ACC112 (cell line): ENCODE measurements around the gene ZNF324.

Source experiments
- H2AFZ ChIP-seq: fragments of 200-600 bp; sonication (generic); one replicate; pipeline ENCODE4 v1.6.0; 2017; ENCODE audit warnings: antibody characterized with exemption, low read length; ENCODE audit not compliant: unreplicated experiment
- H3K27ac ChIP-seq: fragments of 200-600 bp; sonication (generic); 2 replicates; pipeline ENCODE4 v1.5.1; 2014; ENCODE audit warnings: low read depth, mild to moderate bottlenecking, antibody characterized with exemption, low read length, moderate library complexity
- H3K27me3 ChIP-seq: fragments of 200-600 bp; sonication (generic); 2 replicates; pipeline ENCODE4 v1.6.1; 2014; ENCODE audit warnings: mild to moderate bottlenecking, antibody characterized with exemption, low read length, moderate library complexity, mixed read lengths; ENCODE audit not compliant: insufficient read depth
- H3K36me3 ChIP-seq: fragments of 200-600 bp; sonication (generic); 2 replicates; pipeline ENCODE4 v1.6.1; 2016; ENCODE audit warnings: mild to moderate bottlenecking, antibody characterized with exemption, low read length, moderate library complexity, mixed read lengths; ENCODE audit not compliant: insufficient read depth
- H3K4me1 ChIP-seq: fragments of 200-600 bp; sonication (generic); one replicate; pipeline ENCODE4 v1.6.1; 2016; ENCODE audit warnings: low read length, mixed read lengths; ENCODE audit not compliant: insufficient read depth, unreplicated experiment, control insufficient read depth
- H3K4me3 ChIP-seq: fragments of 200-600 bp; sonication (generic); 2 replicates; pipeline ENCODE4 v1.5.1; 2014; ENCODE audit warnings: mild to moderate bottlenecking, low read depth, low read length
- H3K79me2 ChIP-seq: fragments of 200-600 bp; sonication (generic); one replicate; pipeline ENCODE4 v1.6.0; 2016; ENCODE audit warnings: low read length; ENCODE audit not compliant: control insufficient read depth, unreplicated experiment, insufficient read depth

The ZNF324 gene

GRCh38 chr19:58516964-58517833, 50.3 kb downstream of the ZNF324 start:
- Histone ChIP-seq H3K27ac (no peak overlapping the region), H3K27me3 (no peaks in the 10 kb centered on the region), H3K4me1 (peaks cover 6% of the 10 kb centered on the region), H3K4me3 (no peak overlapping the region), H3K79me2 (peaks cover 25% of the 10 kb centered on the region), H3K36me3 (no peaks in the 10 kb centered on the region), H2AFZ (no peak overlapping the region)

DNA sequence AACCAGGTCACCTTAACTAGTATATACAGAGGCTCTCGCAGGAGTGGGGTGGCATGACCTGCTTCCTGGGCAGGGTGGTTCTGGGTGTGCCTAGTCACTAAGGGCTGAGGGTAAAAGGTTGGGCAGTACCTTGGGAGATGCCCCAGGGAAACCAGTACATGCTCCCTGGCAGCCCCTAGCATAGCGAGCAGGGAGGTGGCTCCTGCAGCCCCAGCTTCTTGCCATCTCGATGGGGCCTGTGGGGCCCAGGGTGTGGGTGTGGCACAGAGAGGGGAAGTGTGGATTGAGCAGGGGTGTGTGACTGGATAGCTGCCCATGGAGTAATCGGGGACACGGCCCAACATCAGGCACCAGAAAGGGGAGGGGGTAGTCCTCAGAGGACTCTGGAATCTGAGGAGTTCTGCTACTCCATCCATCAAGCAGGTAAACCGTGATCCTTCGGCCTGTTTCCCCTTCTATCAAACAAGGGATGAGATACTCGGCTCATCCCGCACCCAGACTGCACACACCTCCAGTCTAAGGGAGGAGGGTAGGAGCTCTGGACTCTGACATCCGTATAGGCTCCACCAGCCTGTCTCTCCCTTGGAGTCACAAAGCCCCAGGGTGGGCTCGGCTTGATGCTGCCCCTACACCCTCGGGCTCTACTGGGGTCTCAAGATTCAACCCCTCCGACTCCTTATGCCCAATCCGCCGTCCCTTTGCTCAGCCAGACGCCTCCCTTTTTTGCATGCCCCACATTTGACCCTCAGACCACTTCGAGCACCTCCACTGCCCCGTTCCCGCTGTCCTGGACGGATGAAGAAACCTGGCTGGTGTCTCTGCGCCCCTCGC, 51.6 kb downstream of the ZNF324 start:
- H3K4me3 ChIP-seq = peak overlapping the region; percentile 82
- H3K27ac ChIP-seq = peak overlapping the region; percentile 77; the same call in 1 of the 2 replicates
- peaks cover 6% of the 10 kb centered on the region for H3K4me1 ChIP-seq
- H3K27me3 ChIP-seq = no peaks in the 10 kb centered on the region
- H3K79me2 ChIP-seq = peaks cover 25% of the 10 kb centered on the region
- H2AFZ ChIP-seq = no peak overlapping the region
- H3K36me3 ChIP-seq = no peaks in the 10 kb centered on the region

GRCh38 chr19:58519087-58519354, 52.1 kb downstream of the ZNF324 start:
- Histone ChIP-seq H3K36me3 (no peaks in the 10 kb centered on the region), H3K27ac (peak overlapping the region; percentile 77), H3K4me3 (peak overlapping the region; percentile 82), H2AFZ (peak overlapping the region; percentile 37), H3K79me2 (peaks cover 25% of the 10 kb centered on the region), H3K4me1 (peaks cover 6% of the 10 kb centered on the region), H3K27me3 (no peaks in the 10 kb centered on the region)

- Histone ChIP-seq H3K36me3 (no peaks in the 10 kb centered on the region), H3K27me3 (no peaks in the 10 kb centered on the region), H3K4me1 (peaks cover 6% of the 10 kb centered on the region), H3K79me2 (peaks cover 21% of the 10 kb centered on the region), H3K4me3 (peak within 1 kb of the TSS; percentile 82), H3K27ac (peak within 1 kb of the TSS; percentile 77), H2AFZ (peak within 1 kb of the TSS; percentile 37)
Measured at GRCh38 chr19:58519355-58520256, 52.7 kb downstream of the ZNF324 start, which contains the start of gene ZBTB45. Gene ZBTB45, minus strand, starts transcription at chr19:58519810. Its CDS starts 2,137 bp downstream, at chr19:58517673.

DNA sequence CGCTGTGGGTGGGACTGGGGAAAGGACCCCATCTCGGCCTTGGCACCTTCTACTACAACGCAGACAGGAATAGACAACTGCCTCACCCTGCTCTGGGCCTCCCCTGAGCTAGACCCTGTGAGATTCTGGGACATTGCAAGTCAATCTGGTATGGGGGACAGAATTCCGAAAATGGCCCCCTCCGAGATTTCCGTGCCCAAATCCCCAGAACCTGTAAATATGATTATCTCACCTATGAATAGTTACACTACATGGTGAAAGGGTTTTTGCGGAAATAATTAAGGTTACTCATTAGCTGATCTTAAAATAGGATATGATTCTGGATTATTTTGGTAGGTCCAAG, 53.3 kb downstream of the ZNF324 start:
- H2AFZ ChIP-seq = peak overlapping the region; percentile 20

GRCh38 chr19:58521651-58522050, 54.8 kb downstream of the ZNF324 start:
- H3K36me3 ChIP-seq = no peaks in the 10 kb centered on the region
- H3K27ac ChIP-seq = no peak overlapping the region
- H3K27me3 ChIP-seq = no peaks in the 10 kb centered on the region
- no peak overlapping the region for H2AFZ ChIP-seq
- H3K79me2 ChIP-seq = peaks cover 18% of the 10 kb centered on the region
- H3K4me3 ChIP-seq = no peak overlapping the region
- peaks cover 6% of the 10 kb centered on the region for H3K4me1 ChIP-seq

More for the DNA sequence above, 53.3 kb downstream of the ZNF324 start:
- Histone ChIP-seq H3K79me2 (peaks cover 21% of the 10 kb centered on the region), H3K36me3 (no peaks in the 10 kb centered on the region), H3K4me3 (peak overlapping the region; percentile 82), H3K4me1 (peaks cover 6% of the 10 kb centered on the region), H3K27ac (peak overlapping the region; percentile 77), H3K27me3 (no peaks in the 10 kb centered on the region)

DNA sequence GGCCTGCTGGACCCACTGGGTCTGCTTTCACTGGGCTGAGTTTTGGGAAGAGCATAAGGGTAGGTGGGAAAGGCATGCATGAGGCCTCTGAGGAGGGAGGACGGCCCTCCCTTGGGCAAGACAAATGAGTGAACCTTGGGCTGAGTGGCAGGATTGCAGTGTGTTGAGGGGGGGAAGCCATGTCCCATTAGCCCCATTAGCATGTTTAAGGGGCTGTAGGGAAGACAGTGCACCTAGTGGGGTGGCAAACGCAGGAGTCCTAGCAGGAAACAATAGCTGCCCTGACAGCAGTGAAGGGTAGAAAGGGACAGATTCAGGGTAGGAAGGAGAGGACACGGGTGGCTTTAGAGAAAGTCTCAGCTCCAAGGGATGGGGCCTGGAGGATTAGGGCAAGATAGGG, 55.8 kb downstream of the ZNF324 start:
- Histone ChIP-seq H3K4me3 (no peak overlapping the region), H3K4me1 (peaks cover 6% of the 10 kb centered on the region), H3K27me3 (no peaks in the 10 kb centered on the region), H3K36me3 (no peaks in the 10 kb centered on the region), H2AFZ (no peak overlapping the region), H3K79me2 (peaks cover 10% of the 10 kb centered on the region), H3K27ac (no peak overlapping the region)
